ENCODE results near the gene FNDC3A. TPM values are rescaled to one million over a fixed set of nuclear protein-coding genes. Genes with fewer than 3 reads are reported as not detected.
A peak's percentile ranks its signal among the peaks of the same experiment; 100 is the strongest.

Gene FNDC3A
- total RNA-seq, 2 donors from 2014 or later: 42.8 to 49.2 TPM

GRCh38 chr13:49216334-49216733, 240.6 kb downstream of the FNDC3A start:
- ATAC-seq (no peak), DNase-seq (no peak)
- Mint-ChIP-seq H3K27me3 (peaks cover 40% of the 10 kb centered on the region), H3K27ac (no peak overlapping the region), H3K4me1 (peaks cover 13% of the 10 kb centered on the region), H3K36me3 (ENCODE audit: low read depth) (peaks cover 10% of the 10 kb centered on the region), H3K4me3 (no peak overlapping the region)
- H3K9me3 ChIP-seq (ENCODE audit: control insufficient read depth, low read length, poor library complexity, severe bottlenecking): no peaks in the 10 kb centered on the region

DNA sequence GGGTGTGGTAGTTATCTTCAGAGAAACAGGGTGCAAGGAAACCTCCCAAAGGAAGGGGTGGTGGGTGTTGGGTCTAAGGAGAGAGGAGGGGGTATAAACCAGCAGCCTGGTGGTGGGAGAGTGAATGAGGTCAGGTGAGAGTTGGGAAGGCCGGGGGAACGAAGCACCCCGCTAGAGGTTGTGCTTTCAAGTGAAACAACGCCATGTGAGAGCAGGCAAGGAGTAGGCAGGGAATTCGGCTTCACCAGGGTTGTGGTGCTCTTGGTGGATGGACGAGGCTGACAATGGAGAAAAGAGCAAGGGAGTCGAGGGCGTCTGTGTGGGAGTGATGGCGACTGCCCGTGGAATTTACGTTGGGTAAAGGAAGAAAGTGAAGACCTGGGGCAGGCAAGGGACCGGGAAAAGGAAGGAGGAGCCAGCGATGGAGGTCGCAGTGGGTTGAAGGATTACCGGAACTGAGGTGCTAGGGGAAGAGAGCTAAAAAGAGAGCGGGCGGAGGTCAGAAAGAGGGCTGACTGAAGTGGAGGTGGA, 242.3 kb downstream of the FNDC3A start:
- Mint-ChIP-seq H3K27me3 (peaks cover 57% of the 10 kb centered on the region), H3K4me3 (no peak overlapping the region), H3K36me3 (ENCODE audit: low read depth) (peaks cover 10% of the 10 kb centered on the region), H3K4me1 (peaks cover 13% of the 10 kb centered on the region), H3K27ac (no peak overlapping the region)
- no peak for ATAC-seq
- H3K9me3 ChIP-seq (ENCODE audit: control insufficient read depth, low read length, poor library complexity, severe bottlenecking): no peaks in the 10 kb centered on the region
- no peak for DNase-seq

DNA sequence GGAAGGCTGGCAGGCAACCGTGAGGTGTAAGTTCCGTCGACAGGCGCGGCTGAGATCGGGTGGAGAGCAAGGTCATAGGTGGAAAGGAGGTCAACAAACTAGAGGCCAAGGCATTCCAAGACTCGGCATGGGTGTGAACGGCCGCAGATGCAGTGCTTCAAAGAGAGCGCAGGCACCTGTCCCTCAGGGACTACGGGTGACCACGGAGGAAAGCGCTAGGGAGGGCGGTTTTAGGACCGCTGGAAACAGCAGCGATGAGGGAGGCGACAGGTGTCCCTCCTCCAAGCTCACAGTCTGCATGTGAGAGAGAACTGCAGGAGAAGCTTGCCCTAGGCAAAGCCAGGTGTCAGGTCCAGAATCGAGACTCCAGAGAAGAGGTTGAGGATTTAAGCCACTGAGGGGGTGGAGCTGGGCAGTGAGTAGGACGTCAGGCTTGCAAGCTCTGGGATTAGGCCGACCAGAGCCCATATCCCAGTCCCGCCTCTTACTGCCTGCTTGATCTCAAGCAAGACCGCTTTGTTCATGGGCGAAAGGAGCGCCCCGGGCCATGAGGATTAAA, 242.9 kb downstream of the FNDC3A start:
- H3K9me3 ChIP-seq (ENCODE audit: control insufficient read depth, low read length, poor library complexity, severe bottlenecking): no peaks in the 10 kb centered on the region
- no peak overlapping the region for H3K4me3 Mint-ChIP-seq
- no peak overlapping the region for H3K27ac Mint-ChIP-seq
- peaks cover 10% of the 10 kb centered on the region for H3K36me3 Mint-ChIP-seq (ENCODE audit: low read depth)
- peaks cover 13% of the 10 kb centered on the region for H3K4me1 Mint-ChIP-seq
- peaks cover 58% of the 10 kb centered on the region for H3K27me3 Mint-ChIP-seq
- DNase-seq (no peak), ATAC-seq (no peak)

GRCh38 chr13:49219647-49220035, 243.9 kb downstream of the FNDC3A start:
- Mint-ChIP-seq H3K27me3 (peaks cover 59% of the 10 kb centered on the region), H3K4me1 (peaks cover 12% of the 10 kb centered on the region), H3K27ac (peak overlapping the region; percentile 61), H3K4me3 (peak overlapping the region; percentile 62), H3K36me3 (ENCODE audit: low read depth) (peaks cover 10% of the 10 kb centered on the region)
- no peaks in the 10 kb centered on the region for H3K9me3 ChIP-seq (ENCODE audit: control insufficient read depth, low read length, poor library complexity, severe bottlenecking)
- ATAC-seq (no peak), DNase-seq (no peak)

DNA sequence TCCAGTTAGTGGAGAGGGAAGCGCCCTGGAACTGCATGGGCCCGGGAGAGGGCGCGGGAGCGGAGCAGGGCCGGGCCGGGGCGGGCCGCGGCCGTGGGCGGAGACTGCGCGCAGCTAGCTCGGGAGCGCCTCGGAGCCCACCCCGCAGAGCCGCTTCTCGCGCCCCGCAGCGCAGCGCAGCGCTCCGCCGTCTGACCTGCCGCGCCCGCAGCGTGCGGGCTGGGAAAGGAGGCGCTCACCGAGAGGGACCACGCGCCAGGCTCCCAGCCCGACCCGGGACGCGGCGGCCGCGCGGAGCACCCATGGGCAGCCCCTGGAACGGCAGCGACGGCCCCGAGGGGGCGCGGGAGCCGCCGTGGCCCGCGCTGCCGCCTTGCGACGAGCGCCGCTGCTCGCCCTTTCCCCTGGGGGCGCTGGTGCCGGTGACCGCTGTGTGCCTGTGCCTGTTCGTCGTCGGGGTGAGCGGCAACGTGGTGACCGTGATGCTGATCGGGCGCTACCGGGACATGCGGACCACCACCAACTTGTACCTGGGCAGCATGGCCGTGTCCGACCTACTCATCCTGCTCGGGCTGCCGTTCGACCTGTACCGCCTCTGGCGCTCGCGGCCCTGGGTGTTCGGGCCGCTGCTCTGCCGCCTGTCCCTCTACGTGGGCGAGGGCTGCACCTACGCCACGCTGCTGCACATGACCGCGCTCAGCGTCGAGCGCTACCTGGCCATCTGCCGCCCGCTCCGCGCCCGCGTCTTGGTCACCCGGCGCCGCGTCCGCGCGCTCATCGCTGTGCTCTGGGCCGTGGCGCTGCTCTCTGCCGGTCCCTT, 244.5 kb downstream of the FNDC3A start, which contains the start of gene MLNR:
Gene MLNR (plus strand): TSS at position 303 of the 820 bp plus-strand sequence. CDS start 0 bp downstream, at position 303.
- peaks cover 6% of the 10 kb centered on the region for H3K4me1 Mint-ChIP-seq
- peaks cover 10% of the 10 kb centered on the region for H3K36me3 Mint-ChIP-seq (ENCODE audit: low read depth)
- ATAC-seq (peak; percentile 80), DNase-seq (peak; percentile 17 to 38 (median 31))
- peak within 1 kb of the TSS; percentile 61 for H3K27ac Mint-ChIP-seq
- peaks cover 65% of the 10 kb centered on the region for H3K27me3 Mint-ChIP-seq
- H3K9me3 ChIP-seq (ENCODE audit: control insufficient read depth, low read length, poor library complexity, severe bottlenecking): no peaks in the 10 kb centered on the region
- H3K4me3 Mint-ChIP-seq: peak within 1 kb of the TSS; percentile 82

GRCh38 chr13:49220856-49221589, 245.3 kb downstream of the FNDC3A start:
- peak overlapping the region; percentile 82 for H3K4me3 Mint-ChIP-seq

DNA sequence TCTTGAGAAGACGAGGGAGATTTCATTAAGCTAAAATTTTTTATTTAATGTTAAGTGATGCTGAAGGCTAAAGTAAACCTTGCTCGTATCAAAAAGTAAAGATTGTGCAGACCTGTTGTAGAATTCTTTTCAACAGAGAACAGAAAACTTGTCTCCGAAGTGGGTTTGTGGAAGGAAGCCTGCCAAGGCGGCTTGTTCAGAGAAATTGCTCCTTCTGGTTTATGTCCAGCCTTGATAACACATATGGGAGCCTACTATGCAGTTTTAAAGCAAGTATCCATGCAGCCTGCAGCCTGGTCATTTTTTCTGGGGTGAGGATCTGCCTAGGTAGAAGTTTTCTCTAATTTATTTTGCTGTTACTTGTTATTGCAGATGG, 245.9 kb downstream of the FNDC3A start:
- H3K36me3 Mint-ChIP-seq (ENCODE audit: low read depth): peaks cover 10% of the 10 kb centered on the region
- peak overlapping the region; percentile 82 for H3K4me3 Mint-ChIP-seq
- peaks cover 61% of the 10 kb centered on the region for H3K27me3 Mint-ChIP-seq
- H3K9me3 ChIP-seq (ENCODE audit: control insufficient read depth, low read length, poor library complexity, severe bottlenecking): no peaks in the 10 kb centered on the region
- ATAC-seq (no peak), DNase-seq (no peak)
- peaks cover 6% of the 10 kb centered on the region for H3K4me1 Mint-ChIP-seq
- H3K27ac Mint-ChIP-seq: no peak overlapping the region

More at GRCh38 chr13:49220856-49221589, 245.3 kb downstream of the FNDC3A start:
- ATAC-seq (peak; percentile 14), DNase-seq (no peak)
- Mint-ChIP-seq H3K27me3 (peaks cover 66% of the 10 kb centered on the region), H3K36me3 (ENCODE audit: low read depth) (peaks cover 10% of the 10 kb centered on the region), H3K4me1 (peaks cover 6% of the 10 kb centered on the region), H3K27ac (no peak overlapping the region)
- no peaks in the 10 kb centered on the region for H3K9me3 ChIP-seq (ENCODE audit: control insufficient read depth, low read length, poor library complexity, severe bottlenecking)

DNA sequence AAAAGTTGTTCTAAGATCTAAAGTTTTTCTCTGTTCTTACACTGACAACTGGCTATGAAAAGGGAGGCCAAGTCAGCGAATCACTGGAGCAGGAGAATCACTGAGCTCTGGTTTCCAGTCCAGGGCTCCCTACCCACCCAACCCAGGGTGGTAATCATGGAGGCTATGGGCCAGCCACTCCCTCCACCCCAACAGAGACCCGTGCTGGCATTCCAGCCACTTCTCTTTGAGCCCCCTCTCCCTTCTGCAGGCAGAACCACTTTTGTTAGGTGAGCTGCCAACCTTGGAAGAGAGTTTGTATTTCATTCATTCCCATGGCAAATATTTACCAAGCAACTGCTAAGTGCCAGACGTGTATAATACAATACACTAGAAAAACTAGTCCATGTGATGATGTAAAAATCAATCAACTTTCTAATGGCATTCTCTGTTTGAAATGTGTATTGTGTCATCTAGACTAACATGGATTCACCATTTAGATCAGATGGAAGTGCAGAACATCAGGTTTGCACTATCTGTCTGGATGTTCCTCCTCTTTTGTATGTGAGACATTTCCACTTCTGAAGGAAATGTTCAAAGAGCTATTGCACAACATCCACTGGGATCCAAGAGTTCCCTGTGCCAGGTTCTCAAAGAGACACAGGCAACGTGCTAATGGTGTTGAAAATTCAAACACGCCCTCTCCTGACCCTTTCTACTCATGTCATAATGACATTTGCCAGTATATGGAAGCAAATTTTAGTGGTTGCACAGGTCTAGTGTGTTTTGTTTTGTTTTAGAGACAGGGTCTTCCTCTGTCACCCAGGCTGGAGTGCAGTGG, 249.7 kb downstream of the FNDC3A start:
- no peak for DNase-seq
- no peaks in the 10 kb centered on the region for H3K9me3 ChIP-seq (ENCODE audit: control insufficient read depth, low read length, poor library complexity, severe bottlenecking)
- peaks cover 35% of the 10 kb centered on the region for H3K27me3 Mint-ChIP-seq
- no peak for ATAC-seq
- peaks cover 2% of the 10 kb centered on the region for H3K36me3 Mint-ChIP-seq (ENCODE audit: low read depth)
- no peaks in the 10 kb centered on the region for H3K4me1 Mint-ChIP-seq
- H3K4me3 Mint-ChIP-seq: no peak overlapping the region
- no peak overlapping the region for H3K27ac Mint-ChIP-seq

DNA sequence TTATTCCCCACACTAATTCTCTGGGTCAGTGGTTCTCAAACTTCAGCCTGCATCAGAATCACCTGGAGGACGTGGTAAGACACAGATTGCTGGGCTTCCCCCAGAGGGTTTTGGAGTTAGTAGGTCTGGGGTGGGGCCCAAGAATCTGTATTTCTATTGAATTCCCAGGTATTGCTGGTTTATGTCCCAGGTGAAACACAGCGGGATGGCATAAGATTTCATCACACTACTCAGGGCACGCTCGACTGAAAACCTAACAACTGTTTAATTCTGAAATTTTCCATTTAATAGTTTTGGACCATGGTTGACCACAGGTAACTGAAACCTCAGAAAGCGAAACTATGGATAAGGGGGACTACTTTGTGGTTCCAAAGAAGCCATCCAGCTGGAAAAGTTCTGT, 250.9 kb downstream of the FNDC3A start:
- Mint-ChIP-seq H3K36me3 (ENCODE audit: low read depth) (no peaks in the 10 kb centered on the region), H3K4me3 (no peak overlapping the region), H3K27ac (no peak overlapping the region), H3K4me1 (no peaks in the 10 kb centered on the region), H3K27me3 (peaks cover 29% of the 10 kb centered on the region)
- no peaks in the 10 kb centered on the region for H3K9me3 ChIP-seq (ENCODE audit: control insufficient read depth, low read length, poor library complexity, severe bottlenecking)
- no peak for DNase-seq
- ATAC-seq: no peak

- Mint-ChIP-seq H3K4me3 (no peak overlapping the region), H3K27ac (no peak overlapping the region), H3K27me3 (peaks cover 18% of the 10 kb centered on the region), H3K4me1 (peaks cover 2% of the 10 kb centered on the region), H3K36me3 (ENCODE audit: low read depth) (no peaks in the 10 kb centered on the region)
- ATAC-seq (no peak), DNase-seq (no peak)
- no peaks in the 10 kb centered on the region for H3K9me3 ChIP-seq (ENCODE audit: control insufficient read depth, low read length, poor library complexity, severe bottlenecking)
Measured at GRCh38 chr13:49234741-49235140, 259.0 kb downstream of the FNDC3A start.

DNA sequence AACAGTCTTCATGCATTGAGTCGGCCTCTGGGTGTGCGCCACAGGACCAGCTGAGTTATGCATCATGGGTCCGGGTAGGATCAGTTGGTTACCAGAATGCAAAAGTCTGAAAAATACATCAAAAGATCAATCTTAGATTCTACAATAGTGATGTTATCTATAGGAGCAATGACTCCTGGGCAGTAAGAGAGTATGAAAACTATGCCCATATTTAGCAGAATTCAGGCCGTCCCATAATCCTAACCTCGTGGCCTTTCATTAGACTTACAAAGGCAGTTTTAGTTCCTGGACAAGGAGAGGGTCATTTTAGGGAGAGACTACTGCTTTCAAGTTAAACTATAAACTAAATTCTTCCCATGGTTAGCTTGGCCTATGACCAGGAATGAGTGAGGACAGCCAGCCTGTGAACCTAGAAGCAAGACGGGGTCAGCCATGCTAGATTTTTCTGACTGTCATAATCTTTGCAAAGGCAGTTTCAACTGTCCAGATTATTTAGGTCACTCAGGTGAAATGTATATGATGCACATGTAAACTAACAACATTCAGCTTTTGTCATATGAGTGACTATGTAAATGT, 260.2 kb downstream of the FNDC3A start:
- no peak for ATAC-seq
- Mint-ChIP-seq H3K4me1 (peaks cover 2% of the 10 kb centered on the region), H3K36me3 (ENCODE audit: low read depth) (no peaks in the 10 kb centered on the region), H3K27me3 (peaks cover 18% of the 10 kb centered on the region), H3K27ac (no peak overlapping the region), H3K4me3 (no peak overlapping the region)
- DNase-seq: no peak
- no peaks in the 10 kb centered on the region for H3K9me3 ChIP-seq (ENCODE audit: control insufficient read depth, low read length, poor library complexity, severe bottlenecking)

DNA sequence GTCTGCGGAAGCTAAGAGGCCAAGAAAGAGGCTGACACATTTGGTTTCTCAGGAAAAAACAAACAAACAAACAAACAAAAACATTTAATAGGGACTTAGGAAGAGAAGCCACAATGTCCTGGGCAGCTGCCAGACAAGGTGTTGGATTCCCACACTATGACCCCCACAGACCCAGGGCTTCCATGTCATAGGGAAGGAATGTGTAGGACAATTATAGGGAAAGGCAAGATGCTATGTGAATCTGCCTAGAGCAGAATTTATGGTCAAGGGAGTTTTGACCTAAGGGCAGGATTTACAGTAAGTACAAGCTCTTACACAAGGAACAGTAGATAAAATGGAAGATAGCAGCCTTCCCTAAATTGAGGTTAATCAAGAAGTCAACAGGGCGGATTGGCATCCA, 262.9 kb downstream of the FNDC3A start:
- ATAC-seq: no peak
- Mint-ChIP-seq H3K4me3 (no peak overlapping the region), H3K4me1 (peaks cover 2% of the 10 kb centered on the region), H3K36me3 (ENCODE audit: low read depth) (no peaks in the 10 kb centered on the region), H3K27ac (peak overlapping the region; percentile 67), H3K27me3 (peaks cover 22% of the 10 kb centered on the region)
- no peaks in the 10 kb centered on the region for H3K9me3 ChIP-seq (ENCODE audit: control insufficient read depth, low read length, poor library complexity, severe bottlenecking)
- DNase-seq: no peak

Data from T-helper 17 cell (primary cell).